NCI-H82 (cell line): ENCODE data around the gene KRT9.

Experiments used
- DNase-seq: peaks from one replicate; lab custom pipeline; 2025; lab: John Stamatoyannopoulos, UW

KRT9 gene

GRCh38 chr17:41527063-41528023, 44.5 kb downstream of the KRT9 start:
- no peak for DNase-seq

GRCh38 chr17:41524261-41524660, 47.6 kb downstream of the KRT9 start:
- DNase-seq, result no peak

GRCh38 chr17:41523787-41524186, 48.1 kb downstream of the KRT9 start:
- DNase-seq, result peak; percentile 10

GRCh38 chr17:41523225-41523593, 48.6 kb downstream of the KRT9 start:
- no peak for DNase-seq

- no peak for DNase-seq
Observed at GRCh38 chr17:41522301-41523224, 49.3 kb downstream of the KRT9 start.

- DNase-seq, result no peak
Observed at GRCh38 chr17:41521574-41522261, 50.1 kb downstream of the KRT9 start.

- no peak for DNase-seq
Observed at GRCh38 chr17:41520821-41521521, 50.9 kb downstream of the KRT9 start.

GRCh38 chr17:41519501-41520224, 52.2 kb downstream of the KRT9 start:
- DNase-seq, result no peak

GRCh38 chr17:41518789-41519449, 52.9 kb downstream of the KRT9 start, which contains the start of gene KRT15:
Gene KRT15 (minus strand): TSS chr17:41518890. CDS start chr17:41518827, 63 bp downstream.
- no peak for DNase-seq

- no peak for DNase-seq
Observed at GRCh38 chr17:41518031-41518430, 53.8 kb downstream of the KRT9 start.

- no peak for DNase-seq
Observed at GRCh38 chr17:41516830-41517283, 55.0 kb downstream of the KRT9 start.

GRCh38 chr17:41516147-41516829, 55.6 kb downstream of the KRT9 start:
- no peak for DNase-seq
